Trophoblast cell (in vitro differentiated cells and primary cell): Measurements from ENCODE around the gene CTSF.
"Not testable (repeated sequence)": the region's sequence is repeated elsewhere in the genome, so short reads cannot be mapped to it uniquely, and the experiment has no call there.

Experiments used
- DNase-seq, 2 donors: peaks; one replicate each; pipeline ENCODE4 v3.0.0-alpha.2; 2016
- H2AFZ ChIP-seq: 2 replicates; pipeline ENCODE4 v1.6.1; 2013; ENCODE audit warnings: low read length, moderate library complexity, mild to moderate bottlenecking; ENCODE audit not compliant: insufficient read depth, poor library complexity
- H2AK5ac ChIP-seq: 2 replicates; pipeline ENCODE4 v1.6.1; 2013; ENCODE audit warnings: mild to moderate bottlenecking, low read length
- H2BK120ac ChIP-seq: 2 replicates; pipeline ENCODE4 v1.6.1; 2013; ENCODE audit warnings: low read length, mild to moderate bottlenecking, moderate library complexity; ENCODE audit not compliant: insufficient read depth, poor library complexity
- H2BK12ac ChIP-seq: 2 replicates; pipeline ENCODE4 v1.6.1; 2013; ENCODE audit warnings: mild to moderate bottlenecking, low read length, moderate library complexity
- H2BK5ac ChIP-seq: 2 replicates; pipeline ENCODE4 v1.6.1; 2013; ENCODE audit warnings: low read length, low read depth, moderate library complexity, mild to moderate bottlenecking; ENCODE audit not compliant: poor library complexity
- H3K14ac ChIP-seq: 2 replicates; pipeline ENCODE4 v1.6.1; 2013; ENCODE audit warnings: mild to moderate bottlenecking, low read length
- H3K18ac ChIP-seq: 2 replicates; pipeline ENCODE4 v1.6.1; 2013; ENCODE audit warnings: mild to moderate bottlenecking, low read length
- H3K23ac ChIP-seq: 2 replicates; pipeline ENCODE4 v1.6.1; 2013; ENCODE audit warnings: low read length
- H3K27ac ChIP-seq: 2 replicates; pipeline ENCODE4 v1.5.1; 2013; ENCODE audit warnings: low read depth, mild to moderate bottlenecking, inconsistent platforms, low read length, moderate library complexity
- H3K27me3 ChIP-seq: 2 replicates; pipeline ENCODE4 v1.6.1; 2013; ENCODE audit warnings: inconsistent platforms, mild to moderate bottlenecking, low read length, moderate library complexity; ENCODE audit not compliant: insufficient read depth
- H3K36me3 ChIP-seq, 2 experiments: 1 replicate in 1 of 2; 2 replicates in 1 of 2; pipeline ENCODE4 v1.6.1; 2013; ENCODE audit warnings: low read length in 2 of 2, mild to moderate bottlenecking in 2 of 2, moderate library complexity in 1 of 2; ENCODE audit not compliant: insufficient read depth in 2 of 2, control insufficient read depth in 1 of 2
- H3K4ac ChIP-seq: 2 replicates; pipeline ENCODE4 v1.6.1; 2013; ENCODE audit warnings: low read depth, mild to moderate bottlenecking, low read length, moderate library complexity
- H3K4me1 ChIP-seq, 2 experiments: 1 replicate in 1 of 2; 2 replicates in 1 of 2; pipeline ENCODE4 v1.6.1; 2013; ENCODE audit warnings: low read length in 2 of 2, mild to moderate bottlenecking in 2 of 2, moderate library complexity in 1 of 2; ENCODE audit not compliant: insufficient read depth in 2 of 2, control insufficient read depth in 1 of 2
- H3K4me2 ChIP-seq: 2 replicates; pipeline ENCODE4 v1.6.1; 2013; ENCODE audit warnings: inconsistent platforms, mild to moderate bottlenecking, low read length, moderate library complexity
- H3K4me3 ChIP-seq: 2 replicates; pipeline ENCODE4 v1.5.1; 2013; ENCODE audit warnings: mild to moderate bottlenecking, low read depth, low read length, inconsistent platforms
- H3K79me1 ChIP-seq: one replicate; pipeline ENCODE4 v1.6.1; 2013; ENCODE audit warnings: low read length
- H3K79me2 ChIP-seq: 2 replicates; pipeline ENCODE4 v1.6.1; 2013; ENCODE audit warnings: low read length, mild to moderate bottlenecking; ENCODE audit not compliant: control insufficient read depth, insufficient read depth, poor library complexity
- H3K9ac ChIP-seq: 2 replicates; pipeline ENCODE4 v1.6.1; 2013; ENCODE audit warnings: mild to moderate bottlenecking, low read length
- H3K9me3 ChIP-seq: 2 replicates; pipeline ENCODE4 v1.6.1; 2013; ENCODE audit warnings: low read depth, mild to moderate bottlenecking, control low read depth, inconsistent platforms, low read length; ENCODE audit not compliant: insufficient read depth
- H4K12ac ChIP-seq: 2 replicates; pipeline ENCODE4 v1.6.1; 2013; ENCODE audit warnings: low read depth, mild to moderate bottlenecking, low read length, moderate library complexity
- H4K8ac ChIP-seq: 2 replicates; pipeline ENCODE4 v1.6.1; 2013; ENCODE audit warnings: low read depth, mild to moderate bottlenecking, low read length, moderate library complexity
- H4K91ac ChIP-seq: one replicate; pipeline ENCODE4 v1.6.1; 2013; ENCODE audit warnings: low read depth, mild to moderate bottlenecking, low read length, moderate library complexity
- WGBS: extraction: QIAGEN DNeasy Blood & Tissue Kit; methylation state at CpG from one replicate; pipeline ENCODE4 v1.1.7; 2013; ENCODE audit warnings: missing lambda C conversion rate; ENCODE audit not compliant: insufficient read length, insufficient coverage; ENCODE audit errors: extremely low coverage; 5-methylcytosine and 5-hydroxymethylcytosine counted together

Gene CTSF

DNA sequence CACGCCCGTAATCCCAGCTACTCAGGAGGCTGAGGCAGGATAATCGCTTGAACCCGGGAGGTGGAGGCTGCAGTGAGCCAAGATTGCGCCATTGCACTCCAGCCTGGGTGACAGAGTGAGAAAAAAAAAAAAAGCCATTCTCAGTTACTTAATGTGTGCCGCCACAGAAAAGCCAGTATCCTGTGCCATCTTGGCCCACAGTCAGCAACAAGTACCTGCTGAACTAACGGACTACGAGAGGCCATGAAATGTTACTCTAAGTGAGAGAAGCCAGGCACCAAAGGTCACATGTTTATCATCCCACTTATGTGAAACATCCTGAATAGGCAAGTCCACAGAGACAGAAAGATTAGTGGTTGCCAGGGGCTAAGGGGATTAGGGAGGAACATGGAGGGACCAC is 27.8 kb downstream of the CTSF start:
- H2BK12ac ChIP-seq, H3K27me3 ChIP-seq, H3K4ac ChIP-seq, H2BK120ac ChIP-seq, H3K9ac ChIP-seq, DNase-seq, H3K27ac ChIP-seq, H3K23ac ChIP-seq, H2BK5ac ChIP-seq, H3K4me1 ChIP-seq, H3K14ac ChIP-seq, H3K79me1 ChIP-seq, H3K18ac ChIP-seq, H3K4me2 ChIP-seq, H4K91ac ChIP-seq, H2AFZ ChIP-seq, H3K79me2 ChIP-seq, H4K12ac ChIP-seq, H3K9me3 ChIP-seq, H2AK5ac ChIP-seq, H4K8ac ChIP-seq, H3K4me3 ChIP-seq: not testable (repeated sequence)
- WGBS = no CpG with 5 or more reads among the region's 8 CpGs
- peaks cover 10 to 15% of the 10 kb centered on the region in 2 experiments for H3K36me3 ChIP-seq

DNA sequence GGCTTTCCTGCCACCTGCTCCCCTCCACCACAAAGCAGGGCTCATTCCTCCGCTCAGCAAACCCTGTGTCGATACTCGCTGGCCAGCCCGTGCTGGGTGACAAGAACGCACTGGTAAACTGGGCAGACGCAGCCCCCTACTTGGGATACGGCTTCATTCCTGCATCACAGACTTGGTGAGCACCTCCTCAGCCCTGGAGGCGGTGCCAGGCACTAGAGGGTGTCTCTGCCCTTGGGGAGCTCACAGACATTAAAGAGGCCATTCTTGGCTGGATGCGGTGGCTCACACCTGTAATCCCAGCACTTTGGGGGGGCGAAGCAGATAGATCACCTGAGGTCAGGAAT is 28.6 kb downstream of the CTSF start:
- no peak for DNase-seq
- Histone ChIP-seq H3K4me1 (no peaks in the 10 kb centered on the region), H3K23ac (no peak overlapping the region), H3K4me3 (no peak overlapping the region), H3K27ac (no peak overlapping the region), H2AK5ac (no peak overlapping the region), H2BK120ac (no peak overlapping the region), H3K18ac (no peak overlapping the region), H3K79me2 (no peaks in the 10 kb centered on the region), H3K9ac (no peak overlapping the region), H4K12ac (no peak overlapping the region), H3K79me1 (no peaks in the 10 kb centered on the region), H3K14ac (no peak overlapping the region), H3K4me2 (no peak overlapping the region), H4K8ac (no peak overlapping the region), H3K4ac (no peak overlapping the region), H2AFZ (no peak overlapping the region), H3K9me3 (peaks cover 5% of the 10 kb centered on the region), H2BK5ac (no peak overlapping the region), H2BK12ac (no peak overlapping the region), H3K36me3 (peaks cover 10 to 15% of the 10 kb centered on the region in 2 experiments), H3K27me3 (no peaks in the 10 kb centered on the region), H4K91ac (no peak overlapping the region)
- no CpG with 5 or more reads among the region's 10 CpGs for WGBS

GRCh38 chr11:66539170-66539869 is 29.1 kb downstream of the CTSF start:
- Histone ChIP-seq H4K91ac (no peak overlapping the region), H2AK5ac (no peak overlapping the region), H3K14ac (no peak overlapping the region), H3K4ac (no peak overlapping the region), H3K4me3 (no peak overlapping the region), H3K79me1 (no peaks in the 10 kb centered on the region), H3K79me2 (no peaks in the 10 kb centered on the region), H3K9me3 (peaks cover 5% of the 10 kb centered on the region), H2BK5ac (no peak overlapping the region), H3K27me3 (no peaks in the 10 kb centered on the region), H3K23ac (no peak overlapping the region), H3K4me1 (no peaks in the 10 kb centered on the region), H4K12ac (no peak overlapping the region), H3K18ac (no peak overlapping the region), H2AFZ (no peak overlapping the region), H2BK120ac (no peak overlapping the region), H3K9ac (no peak overlapping the region), H2BK12ac (no peak overlapping the region), H4K8ac (no peak overlapping the region), H3K27ac (no peak overlapping the region), H3K36me3 (peaks cover 10 to 15% of the 10 kb centered on the region in 2 experiments), H3K4me2 (no peak overlapping the region)
- no peak for DNase-seq
- no CpG with 5 or more reads among the region's 16 CpGs for WGBS

DNA sequence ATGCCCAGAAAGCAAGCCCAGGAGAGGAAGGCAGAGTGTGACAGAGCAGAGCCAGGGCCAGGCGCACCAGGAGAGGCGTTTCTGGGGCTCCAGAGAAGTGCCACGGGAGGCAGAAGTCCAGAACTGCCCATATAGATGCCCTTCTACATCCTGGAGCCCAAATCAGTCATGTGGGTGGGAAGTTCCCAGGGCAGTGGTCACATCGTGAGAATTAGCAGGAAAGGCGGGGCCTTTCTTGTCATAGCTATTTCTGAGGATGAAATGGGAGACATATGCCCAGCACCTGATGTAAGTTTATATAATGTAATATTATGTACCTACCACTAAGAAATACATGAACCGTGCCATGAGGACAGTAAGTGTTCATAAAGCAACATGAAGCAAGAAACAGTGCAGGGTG is 35.6 kb downstream of the CTSF start:
- Histone ChIP-seq H3K9ac (no peak overlapping the region), H3K27me3 (no peaks in the 10 kb centered on the region), H2BK12ac (no peak overlapping the region), H4K12ac (no peak overlapping the region), H3K4me2 (no peak overlapping the region), H3K4me3 (no peak overlapping the region), H2BK5ac (no peak overlapping the region), H2BK120ac (no peak overlapping the region), H3K79me2 (no peaks in the 10 kb centered on the region), H3K9me3 (peaks cover 3% of the 10 kb centered on the region), H4K8ac (no peak overlapping the region), H2AFZ (no peak overlapping the region), H3K4me1 (no peaks in the 10 kb centered on the region), H3K14ac (no peak overlapping the region), H3K23ac (no peak overlapping the region), H3K27ac (no peak overlapping the region), H2AK5ac (no peak overlapping the region), H3K4ac (no peak overlapping the region), H3K18ac (no peak overlapping the region), H3K36me3 (peaks cover 17 to 28% of the 10 kb centered on the region in 2 experiments), H4K91ac (no peak overlapping the region), H3K79me1 (no peaks in the 10 kb centered on the region)
- DNase-seq = no peak
- WGBS = no CpG with 5 or more reads among the region's 6 CpGs
